Stimulated activated CD4-positive, alpha-beta T cell treated with anti-CD3 and anti-CD28 coated beads, TNF-alpha, amount 100 ng/mL, for 1 hour (primary cell): ENCODE measurements around the gene KLHL24.
"Not testable (repeated sequence)": the region's sequence is repeated elsewhere in the genome, so short reads cannot be mapped to it uniquely, and the experiment has no call there.

Experiments
- DNase-seq, 3 donors: peaks; one replicate each; pipeline ENCODE4 v3.0.0-alpha.2; 2020; ENCODE audit warnings: low read depth in 3 of 3, low spot score in 1 of 3

KLHL24 gene

GRCh38 chr3:183635431-183636220, at the start of gene KLHL24:
TSS of gene KLHL24 (plus strand) at chr3:183635623. CDS start at chr3:183650357, 14,734 bp downstream.
- peak; percentile 71 to 79 (median 74) for DNase-seq

- DNase-seq: no peak
These were observed 48.9 kb upstream of the KLHL24 start for GRCh38 chr3:183586477-183586876.

GRCh38 chr3:183587336-183587735, 48.1 kb upstream of the KLHL24 start:
- DNase-seq: no peak

GRCh38 chr3:183590442-183590841, 45.0 kb upstream of the KLHL24 start:
- DNase-seq: no peak

- DNase-seq: no peak
These were observed 43.4 kb upstream of the KLHL24 start for GRCh38 chr3:183591881-183592521.

- DNase-seq: no peak
These were observed 42.6 kb upstream of the KLHL24 start for GRCh38 chr3:183592821-183593220.

- DNase-seq: no peak
These were observed 40.8 kb upstream of the KLHL24 start for GRCh38 chr3:183594636-183595035.

GRCh38 chr3:183597959-183598358, 37.5 kb upstream of the KLHL24 start:
- no peak for DNase-seq

GRCh38 chr3:183611326-183611725, 24.1 kb upstream of the KLHL24 start:
- not testable (repeated sequence) for DNase-seq

- DNase-seq: no peak
These were observed 21.8 kb upstream of the KLHL24 start for GRCh38 chr3:183613366-183614285.

- no peak for DNase-seq
These were observed 16.9 kb upstream of the KLHL24 start for GRCh38 chr3:183618542-183618941.

GRCh38 chr3:183619010-183619409, 16.4 kb upstream of the KLHL24 start:
- DNase-seq: no peak

- DNase-seq: no peak
These were observed 15.7 kb upstream of the KLHL24 start for GRCh38 chr3:183619624-183620251.

GRCh38 chr3:183620252-183620628, 15.2 kb upstream of the KLHL24 start:
- DNase-seq: no peak

- DNase-seq: not testable (repeated sequence)
These were observed 12.9 kb upstream of the KLHL24 start for GRCh38 chr3:183622473-183622872.

- DNase-seq: no peak
These were observed 8.4 kb upstream of the KLHL24 start for GRCh38 chr3:183626877-183627594.

GRCh38 chr3:183629546-183630301, 5.7 kb upstream of the KLHL24 start:
- DNase-seq: no peak

GRCh38 chr3:183631715-183632114, 3.7 kb upstream of the KLHL24 start:
- no peak for DNase-seq

GRCh38 chr3:183632725-183633124, 2.7 kb upstream of the KLHL24 start:
- not testable (repeated sequence) for DNase-seq

- DNase-seq: no peak
These were observed 716 bp upstream of the KLHL24 start for GRCh38 chr3:183634707-183635106.
